GM12878 (cell line): Measurements from ENCODE around the gene LTB4R. TPM values are rescaled to one million over a fixed set of nuclear protein-coding genes. Genes with fewer than 3 reads are reported as not detected.

ENCODE experiments used
- BCL3 ChIP-seq: IDR thresholded peaks from 2 replicates; pipeline ENCODE4 v1.6.1; 2011; ENCODE audit warnings: borderline replicate concordance, low read depth, mild to moderate bottlenecking, moderate library complexity, low read length; ENCODE audit not compliant: insufficient read depth, poor library complexity, severe bottlenecking
- BRCA1 ChIP-seq: IDR thresholded peaks from 2 replicates; pipeline ENCODE4 v1.6.1; 2011; ENCODE audit warnings: low read depth, low read length, improper control_type of control experiment
- CTCF ChIP-seq, 3 experiments: IDR thresholded peaks in 2 of 3; conservative IDR thresholded peaks in 1 of 3; 2 replicates each; pipeline ENCODE4 v1.5.1; 2011; ENCODE audit warnings: low read depth in 3 of 3, low read length in 3 of 3, mild to moderate bottlenecking in 3 of 3, control low read depth in 2 of 3, moderate library complexity in 2 of 3, inconsistent platforms in 1 of 3, mixed read lengths in 1 of 3; ENCODE audit not compliant: control insufficient read depth in 2 of 3, insufficient read depth in 1 of 3; ENCODE audit errors: extremely low read depth in 1 of 3
- EZH2 ChIP-seq: IDR thresholded peaks from 2 replicates; pipeline ENCODE4 v1.6.1; 2012; ENCODE audit warnings: low read depth, mild to moderate bottlenecking, control low read depth, inconsistent platforms, low read length, borderline replicate concordance; ENCODE audit not compliant: control insufficient read depth
- HCFC1 ChIP-seq: fragments of 150-350 bp; IDR thresholded peaks from 2 replicates; pipeline ENCODE4 v1.6.1; 2014; ENCODE audit warnings: low read length
- HDAC6 ChIP-seq: fragments of 200-600 bp; sonication (generic); IDR thresholded peaks from one replicate; pipeline ENCODE4 v1.8.0; 2017; ENCODE audit warnings: antibody characterized with exemption; ENCODE audit not compliant: unreplicated experiment
- HSF1 ChIP-seq: fragments of 150-350 bp; IDR thresholded peaks from 2 replicates; pipeline ENCODE4 v1.6.1; 2014; ENCODE audit warnings: mild to moderate bottlenecking, low read depth, low read length
- MLLT1 ChIP-seq: fragments of 450-650 bp; IDR thresholded peaks from 2 replicates; pipeline ENCODE4 v1.6.1; 2016; ENCODE audit warnings: mild to moderate bottlenecking
- NR2F1 ChIP-seq: fragments of 450-650 bp; conservative IDR thresholded peaks from 2 replicates; pipeline ENCODE4 v1.6.1; 2017; ENCODE audit warnings: mild to moderate bottlenecking
- NRF1 ChIP-seq: conservative IDR thresholded peaks from 2 replicates; pipeline ENCODE4 v1.6.1; 2011; ENCODE audit warnings: mild to moderate bottlenecking, low read depth, low read length, improper control_type of control experiment
- RCOR1 ChIP-seq: conservative IDR thresholded peaks from 2 replicates; pipeline ENCODE4 v1.6.1; 2012; ENCODE audit warnings: low read depth, low read length, improper control_type of control experiment
- RELA ChIP-seq: fragments of 450-650 bp; IDR thresholded peaks from 2 replicates; pipeline ENCODE4 v1.8.0; 2014; ENCODE audit warnings: borderline replicate concordance; ENCODE audit not compliant: partially characterized antibody
- REST ChIP-seq: IDR thresholded peaks from 2 replicates; pipeline ENCODE4 v1.6.1; 2012; ENCODE audit warnings: mild to moderate bottlenecking, low read depth, low read length
- SP1 ChIP-seq: IDR thresholded peaks from one replicate; pipeline ENCODE4 v1.6.1; 2011; ENCODE audit warnings: low read depth, low read length
- SRF ChIP-seq, 2 experiments: IDR thresholded peaks; 2 replicates each; pipeline ENCODE4 v1.6.1; 2011; ENCODE audit warnings: low read depth in 2 of 2, low read length in 2 of 2, mild to moderate bottlenecking in 1 of 2, moderate library complexity in 1 of 2
- SUPT20H ChIP-seq: IDR thresholded peaks from 2 replicates; pipeline ENCODE4 v1.6.1; 2011; ENCODE audit warnings: low read depth, mild to moderate bottlenecking, low read length, moderate library complexity, borderline replicate concordance; ENCODE audit not compliant: control insufficient read depth
- ZNF207 ChIP-seq: fragments of 450-650 bp; IDR thresholded peaks from 2 replicates; pipeline ENCODE4 v1.6.1; 2014; ENCODE audit warnings: antibody characterized with exemption, mild to moderate bottlenecking, borderline replicate concordance
- polyA plus RNA-seq, 11 experiments: library from polyadenylated mRNA; depleted of rRNA in 4 of 11; unstranded in 6 of 11; stranded (reverse) in 5 of 11; fragments of >200 nt; fragmentation: Nextera tagmentation in 4 of 11; fragmentation: Illumina TruSeq in 1 of 11; extraction: Ambion mirVana in 4 of 11; extraction: Trizol in 1 of 11; gene quantifications; 1 replicate in 1 of 11; 2 replicates in 10 of 11; pipeline versions ENCODE4 v1.2.1 to v1.2.3, GENCODE V29; 2011 to 2016; ENCODE audit warnings: inconsistent platforms in 2 of 11, missing spikeins in 2 of 11, low read depth in 1 of 11
- total RNA-seq, 4 experiments: library from RNA; depleted of rRNA in 3 of 4; stranded (reverse); fragments of >200 nt in 3 of 4; fragmentation: Illumina TruSeq in 1 of 4; extraction: Trizol in 1 of 4; gene quantifications; 2 replicates each; pipeline versions ENCODE4 v1.2.1 to v1.2.3, GENCODE V29; 2013 to 2021

LTB4R gene
- total and polyA plus RNA-seq, 10 of the 15 experiments (the other 5 are each of a cell fraction or from before 2014, with no cell fraction given) = 1.2 to 14.0 (median 4.0) TPM

- TF ChIP-seq CTCF (IDR thresholded peaks at IDR 0.05 in 2 of 3, conservative IDR thresholded peaks at IDR 0.05 in 1 of 3; ENCODE audit: control insufficient read depth in 2 of 3, extremely low read depth in 1 of 3, insufficient read depth in 1 of 3, low read depth in 3 of 3, low read length in 3 of 3) (peak; percentile 84 to 93 (median 86); a peak in 5 of 6 replicates), NRF1 (peak; percentile 88), EZH2 (no peak), SP1 (peak; percentile 53), RCOR1 (peak; percentile 92), SUPT20H (no peak), SRF (IDR thresholded peaks at IDR 0.05; ENCODE audit: low read depth in 2 of 2, low read length in 2 of 2) (0 out of 4 replicates have a peak, but pooled peaks of 1 of the 2 experiments have one; percentile 1), HCFC1 (peak; percentile 70), ZNF207 (peak; percentile 97; the same call in 1 of the 2 replicates), NR2F1 (peak; percentile 64), REST (0 out of 2 replicates have a peak, but pooled peaks have one; percentile 30), MLLT1 (peak; percentile 54; the same call in 1 of the 2 replicates), BCL3 (peak; percentile 85), RELA (peak; percentile 77), HDAC6 (peak; percentile 40), BRCA1 (no peak), HSF1 (0 out of 2 replicates have a peak, but pooled peaks have one; percentile 11)
These were observed 40.0 kb upstream of the LTB4R start, which contains the start of gene RABGGTA (continued) for GRCh38 chr14:24271134-24271833.
